ENCODE data around the gene CDX4. TPM values are rescaled to one million over a fixed set of nuclear protein-coding genes. Genes with fewer than 3 reads are reported as not detected.

CDX4 gene, protein sequence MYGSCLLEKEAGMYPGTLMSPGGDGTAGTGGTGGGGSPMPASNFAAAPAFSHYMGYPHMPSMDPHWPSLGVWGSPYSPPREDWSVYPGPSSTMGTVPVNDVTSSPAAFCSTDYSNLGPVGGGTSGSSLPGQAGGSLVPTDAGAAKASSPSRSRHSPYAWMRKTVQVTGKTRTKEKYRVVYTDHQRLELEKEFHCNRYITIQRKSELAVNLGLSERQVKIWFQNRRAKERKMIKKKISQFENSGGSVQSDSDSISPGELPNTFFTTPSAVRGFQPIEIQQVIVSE
- polyA plus RNA-seq (2011; rRNA removed), result not detected in 2 replicates
- not detected in 2 replicates for polyA plus RNA-seq (2012; cell fraction: cytosol; rRNA removed)
- polyA plus RNA-seq (2012; cell fraction: nucleus; rRNA removed), result not detected in 2 replicates
- not detected in 3 replicates for polyA plus RNA-seq (2017; fragmentation: RNase III; extraction: RNeasy Plus Mini Kit Qiagen cat#74134 plus additional on column Dnase treatment)
- not detected in 2 replicates for polyA minus RNA-seq (2011; rRNA and poly(A)+ RNA removed)

DNA sequence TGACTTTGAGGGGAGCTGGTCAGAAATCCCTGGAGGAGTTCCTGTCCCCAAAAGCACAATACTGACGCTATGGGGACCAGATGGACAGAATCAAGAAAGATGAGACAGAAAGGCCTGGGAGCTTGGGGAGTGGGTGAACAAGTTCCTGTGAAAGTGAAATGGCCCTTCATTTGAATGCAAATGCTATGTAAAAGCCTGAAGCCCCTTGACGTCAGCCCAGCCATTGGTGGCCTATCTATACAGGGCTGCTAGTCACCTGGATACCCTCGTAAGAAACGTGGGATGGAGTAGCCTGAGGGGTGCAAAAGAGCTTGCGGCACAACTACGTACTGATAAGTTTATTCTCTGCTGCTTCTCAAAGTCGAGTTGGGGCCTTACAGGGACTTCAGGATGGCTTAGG is at the start of gene CDX4:
TSS of gene CDX4 (plus strand) at position 223 of the 400 bp plus-strand sequence. CDS start 201 bp downstream, outside the sequence.
- WGBS (ENCODE audit: missing lambda C conversion rate), result 43% methylated on average over 6 of the region's 7 CpGs
- DNase-seq (ENCODE audit: low read depth in 1 of 2, low spot score in 1 of 2) (no peak), FAIRE-seq (no peak), ATAC-seq (no peak)
- ChIA-PET CTCF (no interaction called here), POLR2A (no interaction called here)
- Histone ChIP-seq H3K9me3 (no peaks in the 10 kb centered on the region), H3K27ac (no peak within 1 kb of the TSS), H3K4me2 (no peak within 1 kb of the TSS), H3K4me1 (no peaks in the 10 kb centered on the region), H3K4me3 (no peak within 1 kb of the TSS)
- TF ChIP-seq RAD21 (conservative IDR thresholded peaks at IDR 0.05 in 1 of 2, IDR thresholded peaks at IDR 0.05 in 1 of 2) (no peak), HDAC2 (IDR thresholded peaks at IDR 0.05) (no peak)
- TF ChIP-seq, protein P1, sequence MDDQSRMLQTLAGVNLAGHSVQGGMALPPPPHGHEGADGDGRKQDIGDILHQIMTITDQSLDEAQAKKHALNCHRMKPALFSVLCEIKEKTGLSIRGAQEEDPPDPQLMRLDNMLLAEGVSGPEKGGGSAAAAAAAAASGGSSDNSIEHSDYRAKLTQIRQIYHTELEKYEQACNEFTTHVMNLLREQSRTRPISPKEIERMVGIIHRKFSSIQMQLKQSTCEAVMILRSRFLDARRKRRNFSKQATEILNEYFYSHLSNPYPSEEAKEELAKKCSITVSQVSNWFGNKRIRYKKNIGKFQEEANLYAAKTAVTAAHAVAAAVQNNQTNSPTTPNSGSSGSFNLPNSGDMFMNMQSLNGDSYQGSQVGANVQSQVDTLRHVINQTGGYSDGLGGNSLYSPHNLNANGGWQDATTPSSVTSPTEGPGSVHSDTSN (IDR thresholded peaks at IDR 0.05), result no peak
- TF ChIP-seq, protein P2, sequence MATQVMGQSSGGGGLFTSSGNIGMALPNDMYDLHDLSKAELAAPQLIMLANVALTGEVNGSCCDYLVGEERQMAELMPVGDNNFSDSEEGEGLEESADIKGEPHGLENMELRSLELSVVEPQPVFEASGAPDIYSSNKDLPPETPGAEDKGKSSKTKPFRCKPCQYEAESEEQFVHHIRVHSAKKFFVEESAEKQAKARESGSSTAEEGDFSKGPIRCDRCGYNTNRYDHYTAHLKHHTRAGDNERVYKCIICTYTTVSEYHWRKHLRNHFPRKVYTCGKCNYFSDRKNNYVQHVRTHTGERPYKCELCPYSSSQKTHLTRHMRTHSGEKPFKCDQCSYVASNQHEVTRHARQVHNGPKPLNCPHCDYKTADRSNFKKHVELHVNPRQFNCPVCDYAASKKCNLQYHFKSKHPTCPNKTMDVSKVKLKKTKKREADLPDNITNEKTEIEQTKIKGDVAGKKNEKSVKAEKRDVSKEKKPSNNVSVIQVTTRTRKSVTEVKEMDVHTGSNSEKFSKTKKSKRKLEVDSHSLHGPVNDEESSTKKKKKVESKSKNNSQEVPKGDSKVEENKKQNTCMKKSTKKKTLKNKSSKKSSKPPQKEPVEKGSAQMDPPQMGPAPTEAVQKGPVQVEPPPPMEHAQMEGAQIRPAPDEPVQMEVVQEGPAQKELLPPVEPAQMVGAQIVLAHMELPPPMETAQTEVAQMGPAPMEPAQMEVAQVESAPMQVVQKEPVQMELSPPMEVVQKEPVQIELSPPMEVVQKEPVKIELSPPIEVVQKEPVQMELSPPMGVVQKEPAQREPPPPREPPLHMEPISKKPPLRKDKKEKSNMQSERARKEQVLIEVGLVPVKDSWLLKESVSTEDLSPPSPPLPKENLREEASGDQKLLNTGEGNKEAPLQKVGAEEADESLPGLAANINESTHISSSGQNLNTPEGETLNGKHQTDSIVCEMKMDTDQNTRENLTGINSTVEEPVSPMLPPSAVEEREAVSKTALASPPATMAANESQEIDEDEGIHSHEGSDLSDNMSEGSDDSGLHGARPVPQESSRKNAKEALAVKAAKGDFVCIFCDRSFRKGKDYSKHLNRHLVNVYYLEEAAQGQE (IDR thresholded peaks at IDR 0.05), result no peak

DNA sequence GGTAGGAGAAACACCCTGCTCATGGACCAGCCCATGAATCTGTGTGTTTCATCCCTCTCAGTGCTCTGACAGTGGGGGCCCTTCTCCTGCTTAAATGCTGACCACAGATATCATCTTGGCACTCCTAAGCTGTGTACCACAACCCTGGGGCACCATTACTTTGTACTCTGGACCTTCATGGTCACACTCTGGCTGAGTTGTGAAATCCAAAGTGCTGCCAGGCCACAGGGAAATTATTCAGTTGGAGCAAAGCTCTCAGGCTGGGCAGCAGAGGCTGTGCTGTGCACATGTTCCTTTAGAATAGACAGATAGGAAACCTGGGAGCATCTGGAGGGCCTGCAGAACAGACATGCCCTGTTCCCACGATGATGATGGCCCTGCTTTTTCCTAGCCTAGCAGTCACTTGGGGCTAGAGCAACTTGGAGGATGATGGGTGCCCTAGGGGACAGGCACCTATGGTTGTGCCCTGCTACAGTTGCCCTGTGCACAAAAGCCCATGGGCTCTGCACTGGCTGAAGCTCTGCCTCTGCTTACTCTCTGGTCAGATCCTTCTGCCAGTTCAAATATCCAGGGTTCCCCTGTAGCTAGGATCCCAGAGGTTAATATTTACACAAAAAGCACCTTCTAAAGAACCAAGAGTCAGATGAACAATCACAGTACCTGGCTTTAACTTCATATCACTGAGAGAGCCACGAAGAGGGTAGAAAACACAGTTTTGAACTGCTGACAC is 48.5 kb upstream of the CDX4 start:
- POLR2A ChIA-PET, result no interaction called here
- CTCF ChIA-PET, result no interaction called here
- Histone ChIP-seq H3K4me3 (no peak overlapping the region), H3K4me2 (no peak overlapping the region), H3K4me1 (no peaks in the 10 kb centered on the region), H3K9me3 (no peaks in the 10 kb centered on the region), H3K27ac (no peak overlapping the region)
- ATAC-seq, result no peak
- no peak for DNase-seq (ENCODE audit: low read depth in 1 of 2, low spot score in 1 of 2)
- no peak for FAIRE-seq
- no peak for TF ChIP-seq GATA3 (IDR thresholded peaks at IDR 0.05; ENCODE audit: borderline replicate concordance)
- no peak for TF ChIP-seq TFCP2L1 (CRISPR knock-in tag; IDR thresholded peaks at IDR 0.05)
- no peak for TF ChIP-seq JUNB (IDR thresholded peaks at IDR 0.05)
- TF ChIP-seq NPAS2 (CRISPR knock-in tag; IDR thresholded peaks at IDR 0.05; ENCODE audit: borderline replicate concordance), result no peak
- no peak for TF ChIP-seq CHD4 (IDR thresholded peaks at IDR 0.05; ENCODE audit: borderline replicate concordance)
- TF ChIP-seq RFX5 (IDR thresholded peaks at IDR 0.05), result no peak
- no peak for TF ChIP-seq NFE2L2 (conservative IDR thresholded peaks at IDR 0.05; ENCODE audit: low read length)
- no peak for TF ChIP-seq RNF2 (IDR thresholded peaks at IDR 0.05; ENCODE audit: borderline replicate concordance, low read depth)
- no peak for TF ChIP-seq JUN (IDR thresholded peaks at IDR 0.05)
- TF ChIP-seq, protein P3, sequence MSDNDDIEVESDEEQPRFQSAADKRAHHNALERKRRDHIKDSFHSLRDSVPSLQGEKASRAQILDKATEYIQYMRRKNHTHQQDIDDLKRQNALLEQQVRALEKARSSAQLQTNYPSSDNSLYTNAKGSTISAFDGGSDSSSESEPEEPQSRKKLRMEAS (IDR thresholded peaks at IDR 0.05), result no peak
- TF ChIP-seq, protein P1 (IDR thresholded peaks at IDR 0.05), result no peak
- no peak for TF ChIP-seq POLR2AphosphoS2 (conservative IDR thresholded peaks at IDR 0.05; ENCODE audit: low read length)
- no peak for TF ChIP-seq SMC3 (IDR thresholded peaks at IDR 0.05)
- TF ChIP-seq CHD2 (IDR thresholded peaks at IDR 0.05; ENCODE audit: low read length, partially characterized antibody), result no peak
- TF ChIP-seq FOSL2 (IDR thresholded peaks at IDR 0.05), result no peak
- no peak for TF ChIP-seq FOSL2 (CRISPR knock-in tag; IDR thresholded peaks at IDR 0.05)
- TF ChIP-seq ZFP36 (IDR thresholded peaks at IDR 0.05; ENCODE audit: borderline replicate concordance, partially characterized antibody), result no peak
- TF ChIP-seq, protein P4, sequence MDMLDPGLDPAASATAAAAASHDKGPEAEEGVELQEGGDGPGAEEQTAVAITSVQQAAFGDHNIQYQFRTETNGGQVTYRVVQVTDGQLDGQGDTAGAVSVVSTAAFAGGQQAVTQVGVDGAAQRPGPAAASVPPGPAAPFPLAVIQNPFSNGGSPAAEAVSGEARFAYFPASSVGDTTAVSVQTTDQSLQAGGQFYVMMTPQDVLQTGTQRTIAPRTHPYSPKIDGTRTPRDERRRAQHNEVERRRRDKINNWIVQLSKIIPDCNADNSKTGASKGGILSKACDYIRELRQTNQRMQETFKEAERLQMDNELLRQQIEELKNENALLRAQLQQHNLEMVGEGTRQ (IDR thresholded peaks at IDR 0.05), result no peak
- TF ChIP-seq ZSCAN20 (CRISPR knock-in tag; IDR thresholded peaks at IDR 0.05), result no peak
- WGBS (ENCODE audit: missing lambda C conversion rate), result 9% methylated on average over 1 of the region's 2 CpGs

Data from A549 (cell line).